ENCODE measurements around the gene BRD3.

DNA sequence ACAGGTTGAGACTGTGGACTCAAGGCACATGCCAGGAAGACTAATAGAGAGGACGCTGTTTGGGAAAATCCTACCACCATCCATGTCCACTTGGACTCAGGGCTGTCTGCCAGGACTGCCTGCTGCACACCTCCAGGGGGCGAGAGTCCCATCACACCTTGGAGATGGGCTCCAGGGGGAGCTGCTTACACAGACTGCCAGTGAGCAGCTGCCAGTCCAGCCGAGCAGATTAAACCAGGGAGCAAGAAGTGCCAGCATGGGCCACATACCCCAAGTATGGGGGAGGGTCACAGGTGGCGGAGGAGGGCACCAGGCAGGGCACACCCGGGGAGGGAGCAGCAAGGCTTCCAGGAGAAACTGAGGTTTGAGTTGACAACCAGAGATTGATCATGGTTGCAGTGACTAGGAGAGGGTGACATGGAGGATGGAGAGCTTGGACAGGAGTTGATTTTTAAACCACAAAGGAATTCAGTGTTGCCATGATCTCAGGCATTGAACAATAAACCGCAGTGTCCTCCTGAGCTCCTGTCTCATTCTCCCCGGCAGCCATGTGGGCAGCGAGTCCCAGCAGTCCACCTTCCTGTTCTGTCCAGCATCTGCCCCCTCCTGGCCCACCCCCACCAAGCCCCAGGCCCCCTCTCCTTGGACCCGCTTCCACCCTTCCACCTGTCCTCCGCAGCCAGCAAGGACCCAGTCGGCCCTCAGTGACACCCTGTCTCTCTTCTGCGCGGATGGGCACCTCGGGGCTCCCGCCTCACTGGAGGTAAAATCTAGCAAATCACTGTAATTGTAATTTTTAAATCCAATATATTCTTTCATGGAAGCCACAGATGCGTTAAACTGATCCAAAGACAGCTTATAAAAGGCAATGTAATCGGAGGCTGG lies 72.6 kb downstream of the BRD3 start:
- TF ChIP-seq SUZ12 (IDR thresholded peaks at IDR 0.05; ENCODE audit: extremely low read depth, insufficient read depth, insufficient read length) (no peak), YY1 (IDR thresholded peaks at IDR 0.05; ENCODE audit: insufficient read depth, insufficient read length) (no peak), ZNF274 (IDR thresholded peaks at IDR 0.05; ENCODE audit: low read depth, low read length) (no peak)
